Kidney capillary endothelial cell (primary cell): Measurements from ENCODE around the gene MYOCD.
"Not testable (repeated sequence)": the region's sequence is repeated elsewhere in the genome, so short reads cannot be mapped to it uniquely, and the experiment has no call there.

Experiments
- DNase-seq: peaks from one replicate; pipeline ENCODE4 v3.0.0-alpha.2; 2018; ENCODE audit warnings: low spot score

MYOCD gene

GRCh38 chr17:12665263-12666210 is at the start of gene MYOCD:
Gene MYOCD, plus strand, starts transcription at chr17:12665890. Its CDS starts 299 bp downstream, at chr17:12666189.
- DNase-seq: no peak

DNA sequence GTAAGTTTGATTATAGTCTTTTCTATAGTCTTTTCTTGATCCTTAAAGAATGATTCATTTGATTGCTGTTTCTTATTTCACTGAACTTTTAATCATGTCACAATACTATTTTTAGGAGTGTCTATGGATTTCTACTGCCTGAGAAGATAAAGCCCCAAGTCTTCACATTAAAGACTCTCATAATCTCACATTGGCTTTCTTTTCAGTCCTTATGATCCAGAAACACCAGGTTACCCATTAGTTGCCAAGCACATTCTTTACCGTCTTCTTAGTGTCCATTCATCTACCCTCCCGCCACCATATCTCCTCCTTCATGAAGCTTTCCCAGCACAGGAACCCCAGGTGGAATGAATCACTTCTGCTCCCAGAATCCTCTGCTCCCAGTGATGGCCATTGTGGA is 49.5 kb upstream of the MYOCD start:
- DNase-seq: no peak

DNA sequence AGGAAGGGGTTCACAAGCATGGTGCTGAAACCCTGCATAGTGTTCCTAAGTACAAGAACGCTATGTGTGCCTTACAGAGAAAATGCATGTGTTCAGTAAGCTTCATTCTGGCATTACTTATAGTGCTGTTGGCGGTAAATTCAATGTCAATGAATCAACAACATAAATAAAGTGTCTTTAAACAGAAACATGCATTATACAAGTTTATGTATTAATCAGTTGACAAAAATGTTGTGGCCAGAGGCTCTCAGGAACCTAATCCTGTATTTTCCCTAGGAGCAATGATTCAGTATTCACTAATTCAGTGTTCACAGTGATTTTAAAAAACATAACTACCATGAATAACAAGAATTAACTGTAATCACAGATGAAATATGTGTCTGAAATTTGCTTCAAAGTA is 47.1 kb upstream of the MYOCD start:
- no peak for DNase-seq

GRCh38 chr17:12619459-12620199 is 46.1 kb upstream of the MYOCD start:
- DNase-seq: no peak

- DNase-seq: peak; percentile 3
Observed at GRCh38 chr17:12620200-12620720, 45.4 kb upstream of the MYOCD start.

- DNase-seq: no peak
Observed at GRCh38 chr17:12622726-12623125, 43.0 kb upstream of the MYOCD start.

- DNase-seq: no peak
Observed at GRCh38 chr17:12623220-12623848, 42.4 kb upstream of the MYOCD start.

DNA sequence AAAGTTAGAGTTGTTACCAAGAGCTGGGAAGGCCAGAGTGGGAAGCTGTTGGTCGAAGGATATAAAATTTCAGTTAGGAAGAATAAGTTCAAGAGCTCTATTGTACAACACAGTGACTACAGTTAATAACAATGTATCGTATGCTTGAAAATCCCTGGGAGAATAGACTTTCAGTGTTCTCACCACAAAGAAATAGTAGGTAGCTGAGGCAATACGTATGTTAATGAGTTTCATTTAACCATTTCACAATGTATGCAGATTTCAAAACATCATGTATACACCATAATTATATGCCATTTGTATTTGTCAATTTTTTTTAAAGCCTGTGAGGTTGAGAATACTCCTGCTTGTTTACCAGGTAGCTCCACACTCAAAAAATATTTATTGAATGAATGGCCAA is 41.5 kb upstream of the MYOCD start:
- no peak for DNase-seq

DNA sequence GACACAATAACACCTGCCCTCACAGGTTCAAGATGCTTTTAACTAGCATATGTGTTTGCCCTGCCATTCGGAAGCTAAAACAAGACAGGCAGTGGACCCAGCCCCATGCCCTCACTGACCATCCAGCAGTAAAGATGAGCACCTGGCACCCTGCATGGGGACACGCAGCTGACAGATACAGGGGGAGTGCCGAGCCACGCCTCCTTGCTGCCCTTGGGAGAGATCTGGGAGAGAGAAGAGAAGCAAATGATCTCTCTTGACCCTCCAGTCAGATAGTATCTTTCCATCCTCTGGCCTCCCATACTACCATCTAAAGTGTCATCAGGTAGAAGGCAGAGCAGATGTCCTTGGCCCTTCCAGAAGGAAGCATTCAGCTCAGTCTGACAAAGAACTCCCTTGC is 40.6 kb upstream of the MYOCD start:
- DNase-seq: no peak

GRCh38 chr17:12627177-12627629 is 38.5 kb upstream of the MYOCD start:
- DNase-seq: no peak

GRCh38 chr17:12627781-12628451 is 37.8 kb upstream of the MYOCD start:
- no peak for DNase-seq

GRCh38 chr17:12631076-12631475 is 34.6 kb upstream of the MYOCD start:
- DNase-seq: no peak

DNA sequence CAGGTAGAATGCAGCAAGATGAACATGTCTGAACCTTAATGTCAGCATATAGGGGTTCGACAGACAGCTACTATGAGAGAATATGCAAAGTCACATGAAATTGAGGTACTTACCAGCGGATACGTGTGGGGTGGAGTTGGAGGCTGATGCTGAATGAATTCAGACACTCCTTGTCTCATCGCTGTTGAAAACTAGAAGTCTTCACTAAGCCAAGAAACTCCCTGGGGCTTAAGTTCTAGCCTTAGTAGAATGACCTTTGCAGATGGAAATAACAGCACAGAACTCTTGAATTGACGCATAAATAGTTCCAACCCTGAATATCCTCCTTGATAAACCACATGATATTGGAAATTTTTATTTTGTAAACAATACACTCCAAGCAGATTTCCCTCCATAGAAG is 32.9 kb upstream of the MYOCD start:
- no peak for DNase-seq

DNA sequence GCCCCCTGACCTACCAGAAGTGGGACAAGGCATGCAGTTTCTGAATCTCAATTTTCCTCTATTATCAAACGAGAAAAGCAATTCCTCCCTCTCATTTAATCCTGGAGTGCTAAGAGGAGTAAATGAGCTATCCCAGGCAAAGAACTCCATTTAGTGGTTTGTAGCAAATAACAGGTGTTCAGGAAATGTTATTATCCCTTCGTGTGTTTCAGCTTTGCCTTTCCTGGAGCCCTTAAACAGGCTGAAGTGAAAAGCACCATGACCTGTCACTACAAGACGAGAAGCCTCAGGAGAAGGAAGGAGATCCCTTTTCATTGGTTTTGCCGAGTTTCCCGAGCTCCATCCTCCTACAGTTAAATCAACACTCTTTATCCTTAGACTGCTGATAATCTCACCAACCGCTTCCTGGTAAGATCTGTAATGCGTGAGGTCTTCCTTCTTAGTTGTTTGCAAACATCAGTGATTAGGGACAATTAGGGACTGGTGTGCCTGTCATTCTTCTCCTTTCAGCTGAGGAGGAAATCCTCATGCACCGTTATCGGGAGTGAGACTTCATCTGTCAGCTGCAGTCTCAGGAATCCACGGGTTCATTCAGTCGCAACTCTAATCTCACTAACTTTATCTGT is 30.8 kb upstream of the MYOCD start:
- no peak for DNase-seq

- not testable (repeated sequence) for DNase-seq
Observed at GRCh38 chr17:12635996-12636395, 29.7 kb upstream of the MYOCD start.

- DNase-seq: peak; percentile 63
Observed at GRCh38 chr17:12637015-12637414, 28.7 kb upstream of the MYOCD start.

DNA sequence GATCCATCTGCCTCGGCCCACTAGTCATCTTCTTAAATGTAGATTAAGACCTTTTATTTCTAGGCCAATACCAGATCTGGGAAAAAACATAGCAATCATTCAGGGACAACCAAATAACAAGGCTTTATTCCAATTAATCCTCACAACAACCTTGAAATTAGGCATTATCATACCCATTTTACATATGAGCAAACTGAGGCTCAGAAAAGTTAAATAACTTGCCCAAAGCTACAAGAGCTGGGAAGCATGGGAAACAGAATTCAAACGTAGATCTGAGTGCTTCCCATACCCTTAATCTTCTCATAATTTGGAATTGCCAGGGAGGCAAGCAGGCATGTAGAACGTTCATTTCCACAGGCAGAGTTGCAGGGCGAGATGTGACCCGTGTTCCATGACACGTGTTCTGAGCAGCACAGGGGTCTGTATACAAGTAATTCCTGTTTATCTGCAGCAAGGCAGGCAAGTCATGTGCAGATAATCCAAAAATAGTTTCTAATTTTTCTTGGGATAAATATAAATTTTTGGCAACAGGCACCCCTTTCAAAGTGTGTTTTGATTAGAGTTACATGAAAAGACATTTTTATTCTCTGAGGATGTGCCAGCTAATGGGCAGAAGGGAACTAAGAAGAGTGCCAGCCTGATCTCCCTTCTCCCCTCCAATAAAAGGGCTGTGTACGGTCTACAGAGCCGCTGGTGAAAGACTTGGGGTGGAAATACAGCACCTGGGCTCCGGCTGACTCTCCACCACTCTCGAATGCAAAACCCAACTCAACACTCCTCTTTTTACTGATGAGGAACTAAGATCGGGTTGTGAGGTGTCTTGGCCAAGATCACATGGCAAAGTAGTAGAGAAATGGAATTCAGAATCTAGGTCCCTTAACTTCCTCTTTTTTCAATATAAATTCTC is 27.7 kb upstream of the MYOCD start:
- no peak for DNase-seq

- no peak for DNase-seq
Observed at GRCh38 chr17:12640364-12640763, 25.3 kb upstream of the MYOCD start.

GRCh38 chr17:12641084-12641483 is 24.6 kb upstream of the MYOCD start:
- DNase-seq: no peak

GRCh38 chr17:12642034-12642433 is 23.7 kb upstream of the MYOCD start:
- DNase-seq: no peak
